ENCODE data around the gene TDP2. TPM values are rescaled to one million over a fixed set of nuclear protein-coding genes. Genes with fewer than 3 reads are reported as not detected.

TDP2 gene
- total and polyA plus RNA-seq, 2 donors (not counting 3 experiments of a cell fraction or from before 2014, with no cell fraction given): 13.7 to 39.2 TPM

DNA sequence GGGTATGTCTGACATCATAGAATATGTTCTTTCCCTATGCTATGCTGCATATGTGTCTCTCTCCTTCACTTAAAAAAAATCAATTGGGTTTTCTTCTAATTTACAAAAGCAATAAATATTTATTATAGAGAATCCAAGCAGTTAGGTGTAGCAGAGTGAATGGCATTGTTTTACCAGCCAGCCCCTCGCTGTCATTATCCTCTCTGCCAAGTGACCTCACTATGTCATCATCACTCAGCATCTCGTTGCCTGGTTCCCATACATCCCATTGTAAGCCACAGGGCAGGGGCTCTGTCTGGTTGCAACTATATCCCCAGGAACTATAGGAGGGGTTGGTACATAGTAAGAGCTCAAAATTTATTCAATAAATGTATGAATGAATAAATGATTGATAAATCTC is 52.1 kb downstream of the TDP2 start:
- H3K4me2 ChIP-seq (ENCODE audit: insufficient read depth, low read length): no peak overlapping the region
- FAIRE-seq: no peak
- DNase-seq (ENCODE audit: low read depth, low spot score): no peak
- H3K36me3 ChIP-seq (ENCODE audit: control insufficient read depth in 2 of 2, extremely low read depth in 1 of 2, insufficient read depth in 2 of 2, low read length in 2 of 2): no peaks in the 10 kb centered on the region
- no peaks in the 10 kb centered on the region for H3K4me1 ChIP-seq (ENCODE audit: control insufficient read depth, extremely low read depth, insufficient read depth, low read length)
- no peaks in the 10 kb centered on the region for H3K9me1 ChIP-seq (replicated peaks; ENCODE audit: control insufficient read depth, extremely low read depth, insufficient read depth, low read length)
- no peaks in the 10 kb centered on the region for H3K9me3 ChIP-seq (replicated peaks; ENCODE audit: control insufficient read depth, insufficient read depth, low read length)
- ChIA-PET POLR2A (no interaction called here), CTCF (interaction anchor here (1.1 to 3.3 kb wide), 3 partner anchors 11 to 33 kb away, joined by 3 to 13 read pairs (median 4); no protein-coding TSS in a partner anchor)
- no peaks in the 10 kb centered on the region for H3K27me3 ChIP-seq (ENCODE audit: control insufficient read depth in 2 of 2, insufficient read depth in 2 of 2, low read length in 2 of 2)
- BruUV-seq (replicated peaks): no TSS peak
- dilution Hi-C loops (cut with MboI; ENCODE audit: extremely low pct_ligation_motif_present, low sequenced_read_pairs): no loop called here
- no peak overlapping the region for H3K4me3 ChIP-seq (replicated peaks in 1 of 3; ENCODE audit: insufficient read depth in 1 of 3, low read depth in 1 of 3, low read length in 3 of 3)
- TF ChIP-seq, protein P1, sequence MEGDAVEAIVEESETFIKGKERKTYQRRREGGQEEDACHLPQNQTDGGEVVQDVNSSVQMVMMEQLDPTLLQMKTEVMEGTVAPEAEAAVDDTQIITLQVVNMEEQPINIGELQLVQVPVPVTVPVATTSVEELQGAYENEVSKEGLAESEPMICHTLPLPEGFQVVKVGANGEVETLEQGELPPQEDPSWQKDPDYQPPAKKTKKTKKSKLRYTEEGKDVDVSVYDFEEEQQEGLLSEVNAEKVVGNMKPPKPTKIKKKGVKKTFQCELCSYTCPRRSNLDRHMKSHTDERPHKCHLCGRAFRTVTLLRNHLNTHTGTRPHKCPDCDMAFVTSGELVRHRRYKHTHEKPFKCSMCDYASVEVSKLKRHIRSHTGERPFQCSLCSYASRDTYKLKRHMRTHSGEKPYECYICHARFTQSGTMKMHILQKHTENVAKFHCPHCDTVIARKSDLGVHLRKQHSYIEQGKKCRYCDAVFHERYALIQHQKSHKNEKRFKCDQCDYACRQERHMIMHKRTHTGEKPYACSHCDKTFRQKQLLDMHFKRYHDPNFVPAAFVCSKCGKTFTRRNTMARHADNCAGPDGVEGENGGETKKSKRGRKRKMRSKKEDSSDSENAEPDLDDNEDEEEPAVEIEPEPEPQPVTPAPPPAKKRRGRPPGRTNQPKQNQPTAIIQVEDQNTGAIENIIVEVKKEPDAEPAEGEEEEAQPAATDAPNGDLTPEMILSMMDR (IDR thresholded peaks at IDR 0.05; ENCODE audit: extremely low read depth in 1 of 2, insufficient read depth in 1 of 2, low read depth in 1 of 2, low read length in 2 of 2): no peak
- TF ChIP-seq, protein P2, sequence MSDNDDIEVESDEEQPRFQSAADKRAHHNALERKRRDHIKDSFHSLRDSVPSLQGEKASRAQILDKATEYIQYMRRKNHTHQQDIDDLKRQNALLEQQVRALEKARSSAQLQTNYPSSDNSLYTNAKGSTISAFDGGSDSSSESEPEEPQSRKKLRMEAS (IDR thresholded peaks at IDR 0.05; ENCODE audit: insufficient read depth, insufficient read length): no peak
- no peak for TF ChIP-seq POLR2AphosphoS5 (IDR thresholded peaks at IDR 0.05; ENCODE audit: insufficient read depth, low read depth, low read length)
- no peak for TF ChIP-seq EZH2 (IDR thresholded peaks at IDR 0.05; ENCODE audit: borderline replicate concordance, low read depth, low read length, severe bottlenecking)
- no peak for TF ChIP-seq GATA2 (IDR thresholded peaks at IDR 0.05; ENCODE audit: insufficient read depth, insufficient read length, low read depth, low read length)
- no peak for TF ChIP-seq FOS (IDR thresholded peaks at IDR 0.05; ENCODE audit: borderline replicate concordance, insufficient read depth, low read length)
- TF ChIP-seq MYC (IDR thresholded peaks at IDR 0.05; ENCODE audit: low read depth, low read length): no peak
- no peak for TF ChIP-seq JUN (IDR thresholded peaks at IDR 0.05; ENCODE audit: borderline replicate concordance, insufficient read depth, insufficient read length, low read depth)
- TF ChIP-seq POLR2A (IDR thresholded peaks at IDR 0.05; ENCODE audit: low read depth, low read length): no peak
- H3K9ac ChIP-seq (replicated peaks; ENCODE audit: extremely low read depth, insufficient read depth, low read length): no peak overlapping the region
- no peaks in the 10 kb centered on the region for H4K20me1 ChIP-seq (replicated peaks; ENCODE audit: control insufficient read depth, extremely low read depth, insufficient read depth, low read length)
- H2AFZ ChIP-seq (ENCODE audit: low read depth, low read length): no peak overlapping the region
- no peaks in the 10 kb centered on the region for H3K79me2 ChIP-seq (ENCODE audit: control insufficient read depth, insufficient read depth, low read length)
- intact Hi-C loops (cut with micrococcal nuclease): no loop called here
- H3K27ac ChIP-seq (ENCODE audit: insufficient read depth, low read depth, low read length): no peak overlapping the region
